ENCODE measurements around the gene REL.

DNA sequence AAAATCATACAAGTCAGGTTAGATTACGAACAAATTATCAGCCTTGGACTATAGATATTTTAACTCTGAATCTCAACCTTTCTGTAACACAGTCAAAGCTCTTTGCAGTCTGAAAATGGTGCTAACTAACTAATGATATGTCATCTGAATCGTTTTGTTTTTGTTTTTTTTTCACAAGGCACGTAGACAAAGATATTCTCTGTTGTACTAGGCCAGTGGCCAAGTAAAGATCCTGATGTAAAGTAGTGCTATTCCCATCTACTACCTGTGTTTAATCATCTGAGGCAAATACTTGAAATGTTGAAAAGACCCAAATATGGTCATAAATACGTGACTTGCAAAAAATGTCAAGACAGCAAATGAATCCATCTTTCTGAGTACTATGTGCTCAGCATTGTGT lies 65.7 kb downstream of the REL start:
- TF ChIP-seq RAD21 (CRISPR knock-in tag; IDR thresholded peaks at IDR 0.05) = no peak
- TF ChIP-seq, protein P1, sequence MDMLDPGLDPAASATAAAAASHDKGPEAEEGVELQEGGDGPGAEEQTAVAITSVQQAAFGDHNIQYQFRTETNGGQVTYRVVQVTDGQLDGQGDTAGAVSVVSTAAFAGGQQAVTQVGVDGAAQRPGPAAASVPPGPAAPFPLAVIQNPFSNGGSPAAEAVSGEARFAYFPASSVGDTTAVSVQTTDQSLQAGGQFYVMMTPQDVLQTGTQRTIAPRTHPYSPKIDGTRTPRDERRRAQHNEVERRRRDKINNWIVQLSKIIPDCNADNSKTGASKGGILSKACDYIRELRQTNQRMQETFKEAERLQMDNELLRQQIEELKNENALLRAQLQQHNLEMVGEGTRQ (IDR thresholded peaks at IDR 0.05; ENCODE audit: low read depth, low read length) = no peak
- TF ChIP-seq, protein P1 (CRISPR knock-in tag; IDR thresholded peaks at IDR 0.05; ENCODE audit: borderline replicate concordance) = no peak
- TF ChIP-seq, protein P2, sequence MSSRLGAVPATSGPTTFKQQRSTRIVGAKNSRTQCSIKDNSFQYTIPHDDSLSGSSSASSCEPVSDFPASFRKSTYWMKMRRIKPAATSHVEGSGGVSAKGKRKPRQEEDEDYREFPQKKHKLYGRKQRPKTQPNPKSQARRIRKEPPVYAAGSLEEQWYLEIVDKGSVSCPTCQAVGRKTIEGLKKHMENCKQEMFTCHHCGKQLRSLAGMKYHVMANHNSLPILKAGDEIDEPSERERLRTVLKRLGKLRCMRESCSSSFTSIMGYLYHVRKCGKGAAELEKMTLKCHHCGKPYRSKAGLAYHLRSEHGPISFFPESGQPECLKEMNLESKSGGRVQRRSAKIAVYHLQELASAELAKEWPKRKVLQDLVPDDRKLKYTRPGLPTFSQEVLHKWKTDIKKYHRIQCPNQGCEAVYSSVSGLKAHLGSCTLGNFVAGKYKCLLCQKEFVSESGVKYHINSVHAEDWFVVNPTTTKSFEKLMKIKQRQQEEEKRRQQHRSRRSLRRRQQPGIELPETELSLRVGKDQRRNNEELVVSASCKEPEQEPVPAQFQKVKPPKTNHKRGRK (CRISPR knock-in tag; IDR thresholded peaks at IDR 0.05) = no peak
- no peak for TF ChIP-seq HDAC2 (CRISPR knock-in tag; IDR thresholded peaks at IDR 0.05)
- TF ChIP-seq, protein P3, sequence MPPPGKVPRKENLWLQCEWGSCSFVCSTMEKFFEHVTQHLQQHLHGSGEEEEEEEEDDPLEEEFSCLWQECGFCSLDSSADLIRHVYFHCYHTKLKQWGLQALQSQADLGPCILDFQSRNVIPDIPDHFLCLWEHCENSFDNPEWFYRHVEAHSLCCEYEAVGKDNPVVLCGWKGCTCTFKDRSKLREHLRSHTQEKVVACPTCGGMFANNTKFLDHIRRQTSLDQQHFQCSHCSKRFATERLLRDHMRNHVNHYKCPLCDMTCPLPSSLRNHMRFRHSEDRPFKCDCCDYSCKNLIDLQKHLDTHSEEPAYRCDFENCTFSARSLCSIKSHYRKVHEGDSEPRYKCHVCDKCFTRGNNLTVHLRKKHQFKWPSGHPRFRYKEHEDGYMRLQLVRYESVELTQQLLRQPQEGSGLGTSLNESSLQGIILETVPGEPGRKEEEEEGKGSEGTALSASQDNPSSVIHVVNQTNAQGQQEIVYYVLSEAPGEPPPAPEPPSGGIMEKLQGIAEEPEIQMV (CRISPR knock-in tag; IDR thresholded peaks at IDR 0.05; ENCODE audit: low read depth) = no peak
- no peak for TF ChIP-seq POLR2A (IDR thresholded peaks at IDR 0.05; ENCODE audit: insufficient read depth in 1 of 2, low read depth in 2 of 2, low read length in 2 of 2)
- no peak for TF ChIP-seq JUND (CRISPR knock-in tag; IDR thresholded peaks at IDR 0.05)
